SK-N-SH (cell line): ENCODE results near the gene ARHGEF7. TPM values are rescaled to one million over a fixed set of nuclear protein-coding genes. Genes with fewer than 3 reads are reported as not detected.

Experiments used
- CTCF ChIA-PET: fragments of 300-600, 350-600 bp; formaldehyde crosslinking; extraction: SDS; loops from one replicate; lab custom pipeline; 2021; lab: Yijun Ruan, JAX
- POLR2A ChIA-PET: fragments of 350-600 bp; sonication (Branson Sonifier 250); formaldehyde crosslinking; extraction: SDS; loops from one replicate; lab custom pipeline; 2020; ENCODE audit warnings: antibody characterized with exemption, inconsistent platforms; lab: Yijun Ruan, JAX
- DNase-seq: peaks from one replicate; pipeline ENCODE4 v3.0.0; 2012
- H2AFZ ChIP-seq: fragments of 200-600 bp; sonication (generic); 2 replicates; pipeline ENCODE4 v1.8.1; 2016; ENCODE audit warnings: antibody characterized with exemption, mild to moderate bottlenecking, low read depth
- H3F3A ChIP-seq: fragments of 200-600 bp; sonication (generic); replicated peaks from 2 replicates; pipeline ENCODE3; 2016; ENCODE audit warnings: antibody characterized with exemption, mild to moderate bottlenecking; ENCODE audit not compliant: insufficient read depth
- H3K27ac ChIP-seq, 2 experiments: fragments of 200-500 bp in 1 of 2; fragments of 200-600 bp in 1 of 2; sonication (Bioruptor generic) in 1 of 2; sonication (generic), shearing (Covaris generic) in 1 of 2; 2 replicates each; pipeline versions ENCODE4 v1.5.1 to v1.6.1; 2014 to 2016; ENCODE audit warnings: low read depth in 2 of 2, inconsistent platforms in 1 of 2, low read length in 1 of 2, mild to moderate bottlenecking in 1 of 2, mixed read lengths in 1 of 2
- H3K27me3 ChIP-seq: fragments of 200-600 bp; sonication (generic), shearing (Covaris generic); 2 replicates; pipeline ENCODE4 v1.6.1; 2016; ENCODE audit warnings: mixed run types; ENCODE audit not compliant: insufficient read depth
- H3K36me3 ChIP-seq, 2 experiments: fragments of 200-500 bp in 1 of 2; fragments of 200-600 bp in 1 of 2; sonication (Bioruptor generic) in 1 of 2; sonication (generic) in 1 of 2; replicated peaks in 1 of 2; 2 replicates each; pipeline versions ENCODE3 to v1.5.1; 2014 to 2016; ENCODE audit warnings: low read length in 1 of 2, mild to moderate bottlenecking in 1 of 2; ENCODE audit not compliant: insufficient read depth in 2 of 2, control insufficient read depth in 1 of 2
- H3K4me1 ChIP-seq, 2 experiments: fragments of 200-500 bp in 1 of 2; fragments of 200-600 bp in 1 of 2; sonication (Bioruptor generic) in 1 of 2; sonication (generic), shearing (Covaris generic) in 1 of 2; 2 replicates each; pipeline versions ENCODE4 v1.5.1 to v1.6.1; 2014 to 2016; ENCODE audit warnings: low read depth in 1 of 2, low read length in 1 of 2, mixed run types in 1 of 2; ENCODE audit not compliant: insufficient read depth in 2 of 2, control insufficient read depth in 1 of 2
- H3K4me2 ChIP-seq: fragments of 200-600 bp; sonication (generic), shearing (Covaris generic); 2 replicates; pipeline ENCODE4 v1.6.1; 2017; ENCODE audit warnings: mixed run types
- H3K4me3 ChIP-seq, 2 experiments: fragments of 200-500 bp in 1 of 2; fragments of 200-600 bp in 1 of 2; sonication (Bioruptor generic) in 1 of 2; sonication (generic), shearing (Covaris generic) in 1 of 2; 2 replicates each; pipeline versions ENCODE4 v1.5.1 to v1.8.1; 2014 to 2016; ENCODE audit warnings: low read depth in 2 of 2, inconsistent platforms in 1 of 2, low read length in 1 of 2, mild to moderate bottlenecking in 1 of 2, mixed read lengths in 1 of 2, moderate library complexity in 1 of 2
- H3K79me2 ChIP-seq: fragments of 200-600 bp; sonication (generic); 2 replicates; pipeline ENCODE4 v1.8.1; 2017; ENCODE audit warnings: mild to moderate bottlenecking; ENCODE audit not compliant: insufficient read depth
- H3K9ac ChIP-seq: fragments of 200-600 bp; sonication (generic); 2 replicates; pipeline ENCODE4 v1.6.1; 2017; ENCODE audit warnings: mixed run types
- H3K9me2 ChIP-seq: fragments of 200-600 bp; sonication (generic); 2 replicates; pipeline ENCODE4 v1.6.1; 2017; ENCODE audit warnings: mixed run types
- H3K9me3 ChIP-seq: fragments of 200-600 bp; sonication (generic); 2 replicates; pipeline ENCODE4 v1.6.1; 2017; ENCODE audit warnings: mixed run types, mild to moderate bottlenecking, moderate library complexity
- H4K20me1 ChIP-seq: fragments of 200-600 bp; sonication (generic); 2 replicates; pipeline ENCODE4 v1.6.1; 2017; ENCODE audit warnings: mild to moderate bottlenecking, mixed run types; ENCODE audit not compliant: insufficient read depth
- ELF1 ChIP-seq: IDR thresholded peaks from 2 replicates; pipeline ENCODE4 v1.4.0; 2012
- FOSL2 ChIP-seq: IDR thresholded peaks from 2 replicates; pipeline ENCODE4 v1.4.0; 2012; ENCODE audit warnings: low read depth, mild to moderate bottlenecking, moderate library complexity, borderline replicate concordance
- FOXJ3 ChIP-seq: sonication (generic); formaldehyde crosslinking; IDR thresholded peaks from 2 replicates; pipeline ENCODE4 v1.5.1; 2020; ENCODE audit warnings: mild to moderate bottlenecking, missing genetic modification reagents
- FOXM1 ChIP-seq: IDR thresholded peaks from 2 replicates; pipeline ENCODE4 v1.4.0; 2012; ENCODE audit warnings: low read depth, mild to moderate bottlenecking
- GABPA ChIP-seq: IDR thresholded peaks from 2 replicates; pipeline ENCODE4 v1.4.0; 2012; ENCODE audit warnings: low read depth, mild to moderate bottlenecking
- NRF1 ChIP-seq: IDR thresholded peaks from 2 replicates; pipeline ENCODE4 v1.6.1; 2012; ENCODE audit warnings: low read depth, mild to moderate bottlenecking, low read length
- POLR2AphosphoS5 ChIP-seq: IDR thresholded peaks from 2 replicates; pipeline ENCODE4 v1.6.1; 2012; ENCODE audit warnings: low read depth, low read length
- RCOR1 ChIP-seq: fragments of 150-350 bp; IDR thresholded peaks from 2 replicates; pipeline ENCODE4 v1.6.1; 2017; ENCODE audit warnings: antibody characterized with exemption, low read length
- RXRA ChIP-seq: IDR thresholded peaks from 2 replicates; pipeline ENCODE4 v1.4.0; 2012; ENCODE audit warnings: low read depth, mild to moderate bottlenecking, borderline replicate concordance
- SIN3A ChIP-seq: IDR thresholded peaks from 2 replicates; pipeline ENCODE4 v1.6.1; 2012; ENCODE audit warnings: low read depth, mild to moderate bottlenecking, low read length, moderate library complexity, borderline replicate concordance
- TAF1 ChIP-seq: IDR thresholded peaks from 2 replicates; pipeline ENCODE4 v1.6.1; 2012; ENCODE audit warnings: low read depth, mild to moderate bottlenecking, low read length, moderate library complexity, borderline replicate concordance
- TCF12 ChIP-seq: IDR thresholded peaks from 2 replicates; pipeline ENCODE4 v1.4.0; 2012
- TEAD4 ChIP-seq: IDR thresholded peaks from 2 replicates; pipeline ENCODE4 v1.4.0; 2012; ENCODE audit warnings: mild to moderate bottlenecking, borderline replicate concordance; ENCODE audit not compliant: insufficient read depth
- YY1 ChIP-seq: IDR thresholded peaks from 2 replicates; pipeline ENCODE4 v1.4.0; 2012; ENCODE audit warnings: low read depth, mild to moderate bottlenecking
- WGBS: methylation state at CpG from one replicate; pipeline ENCODE4 v1.1.6; 2017; ENCODE audit warnings: low lambda C conversion rate; 5-methylcytosine and 5-hydroxymethylcytosine counted together
- polyA plus RNA-seq, 3 experiments: library from polyadenylated mRNA; depleted of rRNA; stranded (reverse); fragments of >200 nt; gene quantifications; 2 replicates each; pipeline ENCODE4 v1.2.3, GENCODE V29; 2012
- TF ChIP-seq, protein P1 (sequence below): fragments of 150-350 bp; IDR thresholded peaks from 2 replicates; pipeline ENCODE4 v1.6.1; 2016; ENCODE audit warnings: mild to moderate bottlenecking, low read depth, low read length
- TF ChIP-seq, protein P2 (sequence below): IDR thresholded peaks from 2 replicates; pipeline ENCODE4; 2012
- TF ChIP-seq, protein P3 (sequence below): fragments of 150-350 bp; IDR thresholded peaks from 2 replicates; pipeline ENCODE4 v1.6.1; 2017; ENCODE audit warnings: antibody characterized with exemption, low read length, low read depth, borderline replicate concordance
- TF ChIP-seq, protein P4 (sequence below): IDR thresholded peaks from 2 replicates; pipeline ENCODE4 v1.4.0; 2012; ENCODE audit warnings: low read depth, borderline replicate concordance

The ARHGEF7 gene
- polyA plus RNA-seq, 1 of the 3 experiments (the other 2 are of a cell fraction): 21.6 TPM

DNA sequence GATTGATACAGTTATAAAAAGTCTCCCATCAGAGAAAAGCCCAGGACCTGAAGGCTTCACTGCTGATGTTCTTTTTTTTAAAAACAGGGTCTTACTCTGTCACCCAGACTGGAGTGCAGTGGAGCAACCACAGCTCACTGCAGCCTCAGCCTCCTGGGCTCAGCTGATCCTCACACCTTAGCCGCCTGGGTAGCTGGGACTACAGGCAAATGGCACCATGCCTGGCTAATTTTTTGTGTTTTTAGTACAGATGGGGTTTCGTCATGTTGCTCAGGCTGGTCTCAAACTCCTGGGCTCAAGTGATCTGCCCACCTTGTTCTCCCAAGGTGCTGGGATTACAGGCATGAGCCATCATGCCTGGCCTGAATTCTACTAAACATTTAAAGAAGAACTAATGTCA lies 238.4 kb downstream of the ARHGEF7 start:
- H3K27ac ChIP-seq: no peak overlapping the region
- no peaks in the 10 kb centered on the region for H3K4me1 ChIP-seq
- H2AFZ ChIP-seq: no peak overlapping the region
- H3K9me3 ChIP-seq: no peaks in the 10 kb centered on the region
- no peak for DNase-seq
- H3F3A ChIP-seq: no peaks in the 10 kb centered on the region
- no peak overlapping the region for H3K9ac ChIP-seq
- H3K4me2 ChIP-seq: no peak overlapping the region
- CTCF ChIA-PET: interaction anchor here (1.6 kb wide), 1 partner anchor 8 kb away, joined by 4 read pairs; no protein-coding TSS in a partner anchor
- WGBS: 0% methylated on average over 2 of the region's 2 CpGs
- POLR2A ChIA-PET: no interaction called here
- H3K79me2 ChIP-seq: no peaks in the 10 kb centered on the region
- H3K4me3 ChIP-seq: no peak overlapping the region
- peaks cover 13% of the 10 kb centered on the region for H3K27me3 ChIP-seq
- no peaks in the 10 kb centered on the region for H3K36me3 ChIP-seq
- TF ChIP-seq, protein P1, sequence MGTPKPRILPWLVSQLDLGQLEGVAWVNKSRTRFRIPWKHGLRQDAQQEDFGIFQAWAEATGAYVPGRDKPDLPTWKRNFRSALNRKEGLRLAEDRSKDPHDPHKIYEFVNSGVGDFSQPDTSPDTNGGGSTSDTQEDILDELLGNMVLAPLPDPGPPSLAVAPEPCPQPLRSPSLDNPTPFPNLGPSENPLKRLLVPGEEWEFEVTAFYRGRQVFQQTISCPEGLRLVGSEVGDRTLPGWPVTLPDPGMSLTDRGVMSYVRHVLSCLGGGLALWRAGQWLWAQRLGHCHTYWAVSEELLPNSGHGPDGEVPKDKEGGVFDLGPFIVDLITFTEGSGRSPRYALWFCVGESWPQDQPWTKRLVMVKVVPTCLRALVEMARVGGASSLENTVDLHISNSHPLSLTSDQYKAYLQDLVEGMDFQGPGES: no peak
- TF ChIP-seq, protein P2, sequence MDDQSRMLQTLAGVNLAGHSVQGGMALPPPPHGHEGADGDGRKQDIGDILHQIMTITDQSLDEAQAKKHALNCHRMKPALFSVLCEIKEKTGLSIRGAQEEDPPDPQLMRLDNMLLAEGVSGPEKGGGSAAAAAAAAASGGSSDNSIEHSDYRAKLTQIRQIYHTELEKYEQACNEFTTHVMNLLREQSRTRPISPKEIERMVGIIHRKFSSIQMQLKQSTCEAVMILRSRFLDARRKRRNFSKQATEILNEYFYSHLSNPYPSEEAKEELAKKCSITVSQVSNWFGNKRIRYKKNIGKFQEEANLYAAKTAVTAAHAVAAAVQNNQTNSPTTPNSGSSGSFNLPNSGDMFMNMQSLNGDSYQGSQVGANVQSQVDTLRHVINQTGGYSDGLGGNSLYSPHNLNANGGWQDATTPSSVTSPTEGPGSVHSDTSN: no peak
- TF ChIP-seq SIN3A (no peak), TCF12 (no peak), YY1 (no peak), FOXJ3 (CRISPR knock-in tag) (no peak), ELF1 (no peak), NRF1 (no peak), RCOR1 (no peak), POLR2AphosphoS5 (no peak), RXRA (no peak), GABPA (no peak), TAF1 (no peak), FOXM1 (no peak), TEAD4 (no peak), FOSL2 (no peak)
- TF ChIP-seq, protein P3, sequence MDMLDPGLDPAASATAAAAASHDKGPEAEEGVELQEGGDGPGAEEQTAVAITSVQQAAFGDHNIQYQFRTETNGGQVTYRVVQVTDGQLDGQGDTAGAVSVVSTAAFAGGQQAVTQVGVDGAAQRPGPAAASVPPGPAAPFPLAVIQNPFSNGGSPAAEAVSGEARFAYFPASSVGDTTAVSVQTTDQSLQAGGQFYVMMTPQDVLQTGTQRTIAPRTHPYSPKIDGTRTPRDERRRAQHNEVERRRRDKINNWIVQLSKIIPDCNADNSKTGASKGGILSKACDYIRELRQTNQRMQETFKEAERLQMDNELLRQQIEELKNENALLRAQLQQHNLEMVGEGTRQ: no peak
- TF ChIP-seq, protein P4, sequence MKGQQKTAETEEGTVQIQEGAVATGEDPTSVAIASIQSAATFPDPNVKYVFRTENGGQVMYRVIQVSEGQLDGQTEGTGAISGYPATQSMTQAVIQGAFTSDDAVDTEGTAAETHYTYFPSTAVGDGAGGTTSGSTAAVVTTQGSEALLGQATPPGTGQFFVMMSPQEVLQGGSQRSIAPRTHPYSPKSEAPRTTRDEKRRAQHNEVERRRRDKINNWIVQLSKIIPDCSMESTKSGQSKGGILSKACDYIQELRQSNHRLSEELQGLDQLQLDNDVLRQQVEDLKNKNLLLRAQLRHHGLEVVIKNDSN: no peak
- TF ChIP-seq, all 33 proteins: peak for 0
- H3K9me2 ChIP-seq: 0 out of 2 replicates have a peak, but pooled peaks cover 3% of the 10 kb centered on the region
- no peaks in the 10 kb centered on the region for H4K20me1 ChIP-seq
